GM23248 (cell line): ENCODE results near the gene SGSM2. TPM values are rescaled to one million over a fixed set of nuclear protein-coding genes. Genes with fewer than 3 reads are reported as not detected.

Experiments
- DNase-seq: peaks from one replicate; pipeline ENCODE4 v3.0.0-alpha.2; 2015
- H2AFZ ChIP-seq: fragments of 200-600 bp; sonication (generic); 2 replicates; pipeline ENCODE4 v1.6.1; 2016; ENCODE audit warnings: antibody characterized with exemption
- H3F3A ChIP-seq: fragments of 200-600 bp; sonication (generic); 2 replicates; pipeline ENCODE4 v1.6.1; 2016; ENCODE audit warnings: mild to moderate bottlenecking, antibody characterized with exemption, mixed run types; ENCODE audit not compliant: insufficient read depth
- H3K27ac ChIP-seq: fragments of 200-600 bp; sonication (generic); 2 replicates; pipeline ENCODE4 v1.5.1; 2016; ENCODE audit warnings: mild to moderate bottlenecking
- H3K27me3 ChIP-seq: fragments of 200-600 bp; sonication (generic); replicated peaks from 2 replicates; pipeline ENCODE4 v1.6.1; 2016; ENCODE audit warnings: mild to moderate bottlenecking; ENCODE audit not compliant: insufficient read depth
- H3K36me3 ChIP-seq: fragments of 200-600 bp; sonication (generic); 2 replicates; pipeline ENCODE4 v1.6.1; 2016; ENCODE audit warnings: low read depth, mild to moderate bottlenecking
- H3K4me1 ChIP-seq: fragments of 200-600 bp; sonication (generic); 2 replicates; pipeline ENCODE4 v1.6.1; 2016; ENCODE audit warnings: mild to moderate bottlenecking; ENCODE audit not compliant: insufficient read depth
- H3K4me2 ChIP-seq: fragments of 200-600 bp; sonication (generic); one replicate; pipeline ENCODE4 v1.6.1; 2016; ENCODE audit warnings: mild to moderate bottlenecking; ENCODE audit not compliant: unreplicated experiment
- H3K4me3 ChIP-seq: fragments of 200-600 bp; sonication (generic); 2 replicates; pipeline ENCODE4 v1.5.1; 2016; ENCODE audit warnings: mild to moderate bottlenecking
- H3K79me2 ChIP-seq: fragments of 200-600 bp; sonication (generic); 2 replicates; pipeline ENCODE4 v1.6.1; 2016; ENCODE audit warnings: mild to moderate bottlenecking; ENCODE audit not compliant: insufficient read depth
- H3K9ac ChIP-seq: fragments of 200-600 bp; sonication (generic); 2 replicates; pipeline ENCODE4 v1.6.1; 2016; ENCODE audit warnings: mild to moderate bottlenecking
- H3K9me2 ChIP-seq: fragments of 200-600 bp; sonication (generic); 2 replicates; pipeline ENCODE4 v1.6.1; 2016; ENCODE audit warnings: mixed run types, mild to moderate bottlenecking, moderate library complexity; ENCODE audit not compliant: insufficient read depth
- H3K9me3 ChIP-seq: fragments of 200-600 bp; sonication (generic); one replicate; pipeline ENCODE4 v1.6.1; 2017; ENCODE audit warnings: low read depth
- H4K20me1 ChIP-seq: fragments of 200-600 bp; sonication (generic); 2 replicates; pipeline ENCODE4 v1.6.0; 2016; ENCODE audit not compliant: insufficient read depth
- EZH2 ChIP-seq: fragments of 200-600 bp; sonication (generic); IDR thresholded peaks from 2 replicates; pipeline ENCODE4 v1.6.1; 2018; ENCODE audit warnings: antibody characterized with exemption, mild to moderate bottlenecking; ENCODE audit not compliant: insufficient read depth, poor library complexity, severe bottlenecking
- EZH2phosphoT487 ChIP-seq: fragments of 200-600 bp; sonication (generic); IDR thresholded peaks from 2 replicates; pipeline ENCODE4 v1.6.1; 2018; ENCODE audit warnings: antibody characterized with exemption, moderate library complexity, mild to moderate bottlenecking, low read depth; ENCODE audit not compliant: insufficient read depth
- WGBS, 2 experiments: methylation state at CpG; one replicate each; pipeline ENCODE4 v1.1.6; 2015 to 2017; ENCODE audit warnings: low lambda C conversion rate in 2 of 2, low coverage in 1 of 2; ENCODE audit errors: missing lambda C conversion rate in 2 of 2; 5-methylcytosine and 5-hydroxymethylcytosine counted together
- in situ Hi-C: fragments of 300-500 bp; cut with MboI; formaldehyde crosslinking; loops from 2 replicates; pipeline ENCODE4 v1.15.0; 2020
- polyA plus RNA-seq: library from polyadenylated mRNA; unstranded; fragments of >200 nt; fragmentation: Nextera tagmentation; extraction: Ambion mirVana; gene quantifications from 2 replicates; pipeline ENCODE4 v1.2.1, GENCODE V29; 2016
- total RNA-seq: library from RNA; depleted of rRNA; stranded (reverse); fragments of >200 nt; shearing (Covaris generic); gene quantifications from 2 replicates; pipeline ENCODE4 v1.2.3, GENCODE V29; 2014

Gene SGSM2
- total and polyA plus RNA-seq, 2 experiments from 2014 or later: 19.8 to 32.3 TPM

DNA sequence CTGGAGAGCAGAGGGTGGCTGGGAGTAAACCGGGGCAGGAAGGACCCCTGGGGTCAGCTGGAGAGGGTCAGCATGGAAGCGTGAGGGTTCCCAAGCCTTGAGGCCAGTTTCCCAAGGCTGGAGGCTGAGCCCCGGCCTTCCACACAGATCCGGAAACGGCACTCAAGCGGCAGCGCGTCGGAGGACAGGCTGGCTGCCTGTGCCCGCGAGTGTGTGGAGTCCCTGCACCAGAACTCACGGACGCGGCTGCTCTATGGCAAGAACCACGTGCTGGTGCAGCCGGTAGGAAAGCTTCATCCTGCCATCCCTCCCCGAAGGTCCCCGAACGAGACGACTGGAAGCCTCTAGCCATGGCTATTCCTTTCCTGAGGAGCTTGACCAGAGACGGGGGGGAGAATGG, 26.0 kb downstream of the SGSM2 start:
- Histone ChIP-seq H3K79me2 (no peaks in the 10 kb centered on the region), H3K9ac (no peak overlapping the region), H3F3A (peaks cover 10% of the 10 kb centered on the region), H3K4me1 (peaks cover 7% of the 10 kb centered on the region), H3K9me2 (no peaks in the 10 kb centered on the region), H3K4me2 (no peak overlapping the region), H3K27me3 (no peaks in the 10 kb centered on the region), H3K27ac (no peak overlapping the region), H2AFZ (no peak overlapping the region), H3K36me3 (no peaks in the 10 kb centered on the region), H3K9me3 (no peaks in the 10 kb centered on the region), H4K20me1 (no peaks in the 10 kb centered on the region), H3K4me3 (no peak overlapping the region)
- no peak for DNase-seq
- in situ Hi-C loops: no loop called here
- TF ChIP-seq EZH2 (no peak), EZH2phosphoT487 (no peak)
- 96 to 99% methylated on average over 17 to 21 of the region's 21 CpGs for WGBS, 2 experiments

- TF ChIP-seq EZH2 (no peak), EZH2phosphoT487 (no peak)
- Histone ChIP-seq H3K4me3 (no peak overlapping the region), H3K4me1 (peaks cover 4% of the 10 kb centered on the region), H3K27me3 (no peaks in the 10 kb centered on the region), H3K4me2 (no peak overlapping the region), H3K79me2 (no peaks in the 10 kb centered on the region), H3K36me3 (no peaks in the 10 kb centered on the region), H3F3A (peaks cover 2% of the 10 kb centered on the region), H3K27ac (no peak overlapping the region), H4K20me1 (no peaks in the 10 kb centered on the region), H2AFZ (no peak overlapping the region), H3K9me2 (no peaks in the 10 kb centered on the region), H3K9me3 (no peaks in the 10 kb centered on the region), H3K9ac (no peak overlapping the region)
- in situ Hi-C loops: no loop called here
- no peak for DNase-seq
- WGBS, 2 experiments: 66 to 70% methylated on average over 26 of the region's 26 CpGs
Measured at GRCh38 chr17:2363851-2364762, 26.8 kb downstream of the SGSM2 start.

DNA sequence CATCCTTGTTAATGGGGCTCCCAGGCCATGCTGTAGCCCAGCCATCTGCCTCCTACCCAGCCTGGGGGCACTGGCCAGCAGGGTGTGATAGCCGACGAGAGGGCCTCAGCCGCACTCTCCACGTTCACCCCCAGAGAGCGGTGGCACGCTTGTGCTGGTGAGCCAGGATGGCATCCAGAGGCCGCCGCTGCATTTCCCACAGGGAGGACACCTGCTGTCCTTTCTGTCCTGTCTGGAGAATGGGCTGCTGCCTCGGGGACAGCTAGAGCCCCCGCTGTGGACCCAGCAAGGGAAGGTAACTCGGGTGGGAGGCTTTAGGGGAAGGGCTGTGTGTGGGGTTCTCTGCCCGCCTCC, 27.4 kb downstream of the SGSM2 start:
- H3K79me2 ChIP-seq: no peaks in the 10 kb centered on the region
- H3K4me2 ChIP-seq: no peak overlapping the region
- H3K4me3 ChIP-seq: no peak overlapping the region
- no peak overlapping the region for H3K27ac ChIP-seq
- H3F3A ChIP-seq: no peaks in the 10 kb centered on the region
- in situ Hi-C loops: no loop called here
- no peaks in the 10 kb centered on the region; the same call in 1 of the 2 replicates for H3K4me1 ChIP-seq
- DNase-seq: no peak
- H3K9ac ChIP-seq: no peak overlapping the region
- WGBS, 2 experiments: 85 to 89% methylated on average over 10 to 12 of the region's 12 CpGs
- no peaks in the 10 kb centered on the region for H4K20me1 ChIP-seq
- H3K9me3 ChIP-seq: no peaks in the 10 kb centered on the region
- no peaks in the 10 kb centered on the region for H3K36me3 ChIP-seq
- H2AFZ ChIP-seq: no peak overlapping the region
- H3K9me2 ChIP-seq: no peaks in the 10 kb centered on the region
- TF ChIP-seq EZH2 (no peak), EZH2phosphoT487 (no peak)
- no peaks in the 10 kb centered on the region for H3K27me3 ChIP-seq

GRCh38 chr17:2365132-2365531, 27.8 kb downstream of the SGSM2 start:
- Histone ChIP-seq H3K4me1 (no peaks in the 10 kb centered on the region), H3K9me2 (no peaks in the 10 kb centered on the region), H4K20me1 (no peaks in the 10 kb centered on the region), H3K9ac (no peak overlapping the region), H2AFZ (no peak overlapping the region), H3K27ac (no peak overlapping the region), H3K4me3 (no peak overlapping the region), H3K36me3 (no peaks in the 10 kb centered on the region), H3K79me2 (no peaks in the 10 kb centered on the region), H3K9me3 (no peaks in the 10 kb centered on the region), H3K4me2 (no peak overlapping the region), H3K27me3 (no peaks in the 10 kb centered on the region), H3F3A (no peaks in the 10 kb centered on the region)
- no peak for TF ChIP-seq EZH2
- in situ Hi-C loops: no loop called here
- WGBS, 2 experiments: 99 to 100% methylated on average over 17 to 20 of the region's 20 CpGs
- DNase-seq: no peak
